Measurements from ENCODE around the gene CCNT2. TPM values are rescaled to one million over a fixed set of nuclear protein-coding genes. Genes with fewer than 3 reads are reported as not detected.

CCNT2 gene
- total RNA-seq (2021) (38.1 to 42.3 TPM (median 39.2 TPM) in 3 replicates), Bru-seq, nascent RNA (percentile 96 among the genes with signal in this experiment)
- long read RNA-seq, experiment 1, full-length matches to known transcripts, result 185 of 341 reads
- long read RNA-seq, experiment 1, partial matches to known transcripts, result 72 of 341 reads
- long read RNA-seq, experiment 1, other reads (novel, unspliced or antisense), result 84 of 341 reads
- long read RNA-seq, experiment 2, full-length matches to known transcripts, result 3 of 47 reads
- long read RNA-seq, experiment 2, partial matches to known transcripts, result 3 of 47 reads
- long read RNA-seq, experiment 2, other reads (novel, unspliced or antisense), result 41 of 47 reads
- long read RNA-seq, experiment 3, full-length matches to known transcripts, result 2 of 6 reads
- long read RNA-seq, experiment 3, partial matches to known transcripts, result 1 of 6 reads
- long read RNA-seq, experiment 3, other reads (novel, unspliced or antisense), result 3 of 6 reads

DNA sequence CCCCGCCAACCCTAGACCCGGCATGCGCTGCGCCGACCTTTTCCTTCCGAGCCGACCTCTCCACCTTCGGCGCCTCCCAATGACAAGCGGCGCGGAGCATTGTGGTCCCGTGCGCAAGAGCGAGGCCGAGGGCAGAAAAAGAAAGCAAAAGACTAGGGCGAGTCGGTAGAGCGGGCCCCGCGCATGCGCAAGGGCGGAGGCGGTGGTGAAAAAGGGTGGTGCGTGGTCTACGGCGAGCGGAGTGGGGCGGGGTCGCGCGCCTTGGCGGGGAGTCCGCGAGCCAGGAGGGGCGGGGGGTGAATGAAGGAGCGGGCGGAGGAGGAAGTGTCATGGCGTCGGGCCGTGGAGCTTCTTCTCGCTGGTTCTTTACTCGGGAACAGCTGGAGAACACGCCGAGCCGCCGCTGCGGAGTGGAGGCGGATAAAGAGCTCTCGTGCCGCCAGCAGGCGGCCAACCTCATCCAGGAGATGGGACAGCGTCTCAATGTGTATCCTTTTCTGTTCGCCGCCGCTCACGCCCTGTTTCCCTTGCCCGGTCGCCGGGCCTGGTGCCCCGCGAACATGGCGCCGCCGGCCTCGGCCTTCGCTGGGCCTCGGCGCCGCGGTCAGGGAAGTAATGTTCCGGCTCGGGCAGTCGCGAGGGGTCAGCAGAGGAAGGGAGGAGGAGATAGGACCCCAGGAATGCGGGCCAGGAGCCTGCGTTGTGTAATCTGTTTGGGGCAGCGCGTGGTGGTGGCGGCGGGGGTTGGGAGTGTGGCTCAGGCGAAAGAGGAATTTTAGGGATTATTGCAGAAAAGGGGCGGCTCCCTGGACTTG, at the start of gene CCNT2:
TSS of gene CCNT2 (plus strand) at position 297 of the 815 bp plus-strand sequence. CDS start at position 330, 33 bp downstream.
- H3K36me3 Mint-ChIP-seq, result peaks cover 16% of the 10 kb centered on the region
- POLR2A ChIA-PET, result interaction anchor here (0.5 to 1.0 kb wide), 2 partner anchors 58 to 212 kb away, joined by 3 read pairs; no protein-coding TSS in a partner anchor
- no peaks in the 10 kb centered on the region for H3K27me3 Mint-ChIP-seq (ENCODE audit: low read depth)
- H3K9me3 Mint-ChIP-seq, result peaks cover 11% of the 10 kb centered on the region
- H3K4me1 Mint-ChIP-seq, result peaks cover 32% of the 10 kb centered on the region
- H3K4me3 Mint-ChIP-seq, result peak within 1 kb of the TSS; percentile 99
- H3K27ac Mint-ChIP-seq, result peak within 1 kb of the TSS; percentile 100
- ATAC-seq, result peak; percentile 95
- CTCF ChIA-PET, result interaction anchor here (0.6 to 1.7 kb wide), 3 partner anchors 70 to 468 kb away, joined by 3 to 9 read pairs (median 4); no protein-coding TSS in a partner anchor
- peak; percentile 98 for DNase-seq (ENCODE audit: low spot score)
- TF ChIP-seq GTF2I (CRISPR knock-in tag; conservative IDR thresholded peaks at IDR 0.05), result no peak
- TF ChIP-seq, protein P1, sequence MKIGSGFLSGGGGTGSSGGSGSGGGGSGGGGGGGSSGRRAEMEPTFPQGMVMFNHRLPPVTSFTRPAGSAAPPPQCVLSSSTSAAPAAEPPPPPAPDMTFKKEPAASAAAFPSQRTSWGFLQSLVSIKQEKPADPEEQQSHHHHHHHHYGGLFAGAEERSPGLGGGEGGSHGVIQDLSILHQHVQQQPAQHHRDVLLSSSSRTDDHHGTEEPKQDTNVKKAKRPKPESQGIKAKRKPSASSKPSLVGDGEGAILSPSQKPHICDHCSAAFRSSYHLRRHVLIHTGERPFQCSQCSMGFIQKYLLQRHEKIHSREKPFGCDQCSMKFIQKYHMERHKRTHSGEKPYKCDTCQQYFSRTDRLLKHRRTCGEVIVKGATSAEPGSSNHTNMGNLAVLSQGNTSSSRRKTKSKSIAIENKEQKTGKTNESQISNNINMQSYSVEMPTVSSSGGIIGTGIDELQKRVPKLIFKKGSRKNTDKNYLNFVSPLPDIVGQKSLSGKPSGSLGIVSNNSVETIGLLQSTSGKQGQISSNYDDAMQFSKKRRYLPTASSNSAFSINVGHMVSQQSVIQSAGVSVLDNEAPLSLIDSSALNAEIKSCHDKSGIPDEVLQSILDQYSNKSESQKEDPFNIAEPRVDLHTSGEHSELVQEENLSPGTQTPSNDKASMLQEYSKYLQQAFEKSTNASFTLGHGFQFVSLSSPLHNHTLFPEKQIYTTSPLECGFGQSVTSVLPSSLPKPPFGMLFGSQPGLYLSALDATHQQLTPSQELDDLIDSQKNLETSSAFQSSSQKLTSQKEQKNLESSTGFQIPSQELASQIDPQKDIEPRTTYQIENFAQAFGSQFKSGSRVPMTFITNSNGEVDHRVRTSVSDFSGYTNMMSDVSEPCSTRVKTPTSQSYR (CRISPR knock-in tag; IDR thresholded peaks at IDR 0.05), result no peak
- no peak for TF ChIP-seq TCF7 (CRISPR knock-in tag; IDR thresholded peaks at IDR 0.05; ENCODE audit: low read depth)
- TF ChIP-seq ZBTB21 (CRISPR knock-in tag; IDR thresholded peaks at IDR 0.05; ENCODE audit: borderline replicate concordance), result no peak
- TF ChIP-seq, protein P2, sequence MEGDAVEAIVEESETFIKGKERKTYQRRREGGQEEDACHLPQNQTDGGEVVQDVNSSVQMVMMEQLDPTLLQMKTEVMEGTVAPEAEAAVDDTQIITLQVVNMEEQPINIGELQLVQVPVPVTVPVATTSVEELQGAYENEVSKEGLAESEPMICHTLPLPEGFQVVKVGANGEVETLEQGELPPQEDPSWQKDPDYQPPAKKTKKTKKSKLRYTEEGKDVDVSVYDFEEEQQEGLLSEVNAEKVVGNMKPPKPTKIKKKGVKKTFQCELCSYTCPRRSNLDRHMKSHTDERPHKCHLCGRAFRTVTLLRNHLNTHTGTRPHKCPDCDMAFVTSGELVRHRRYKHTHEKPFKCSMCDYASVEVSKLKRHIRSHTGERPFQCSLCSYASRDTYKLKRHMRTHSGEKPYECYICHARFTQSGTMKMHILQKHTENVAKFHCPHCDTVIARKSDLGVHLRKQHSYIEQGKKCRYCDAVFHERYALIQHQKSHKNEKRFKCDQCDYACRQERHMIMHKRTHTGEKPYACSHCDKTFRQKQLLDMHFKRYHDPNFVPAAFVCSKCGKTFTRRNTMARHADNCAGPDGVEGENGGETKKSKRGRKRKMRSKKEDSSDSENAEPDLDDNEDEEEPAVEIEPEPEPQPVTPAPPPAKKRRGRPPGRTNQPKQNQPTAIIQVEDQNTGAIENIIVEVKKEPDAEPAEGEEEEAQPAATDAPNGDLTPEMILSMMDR (IDR thresholded peaks at IDR 0.05), result no peak
- TF ChIP-seq, protein P3, sequence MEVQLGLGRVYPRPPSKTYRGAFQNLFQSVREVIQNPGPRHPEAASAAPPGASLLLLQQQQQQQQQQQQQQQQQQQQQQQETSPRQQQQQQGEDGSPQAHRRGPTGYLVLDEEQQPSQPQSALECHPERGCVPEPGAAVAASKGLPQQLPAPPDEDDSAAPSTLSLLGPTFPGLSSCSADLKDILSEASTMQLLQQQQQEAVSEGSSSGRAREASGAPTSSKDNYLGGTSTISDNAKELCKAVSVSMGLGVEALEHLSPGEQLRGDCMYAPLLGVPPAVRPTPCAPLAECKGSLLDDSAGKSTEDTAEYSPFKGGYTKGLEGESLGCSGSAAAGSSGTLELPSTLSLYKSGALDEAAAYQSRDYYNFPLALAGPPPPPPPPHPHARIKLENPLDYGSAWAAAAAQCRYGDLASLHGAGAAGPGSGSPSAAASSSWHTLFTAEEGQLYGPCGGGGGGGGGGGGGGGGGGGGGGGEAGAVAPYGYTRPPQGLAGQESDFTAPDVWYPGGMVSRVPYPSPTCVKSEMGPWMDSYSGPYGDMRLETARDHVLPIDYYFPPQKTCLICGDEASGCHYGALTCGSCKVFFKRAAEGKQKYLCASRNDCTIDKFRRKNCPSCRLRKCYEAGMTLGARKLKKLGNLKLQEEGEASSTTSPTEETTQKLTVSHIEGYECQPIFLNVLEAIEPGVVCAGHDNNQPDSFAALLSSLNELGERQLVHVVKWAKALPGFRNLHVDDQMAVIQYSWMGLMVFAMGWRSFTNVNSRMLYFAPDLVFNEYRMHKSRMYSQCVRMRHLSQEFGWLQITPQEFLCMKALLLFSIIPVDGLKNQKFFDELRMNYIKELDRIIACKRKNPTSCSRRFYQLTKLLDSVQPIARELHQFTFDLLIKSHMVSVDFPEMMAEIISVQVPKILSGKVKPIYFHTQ (CRISPR knock-in tag; IDR thresholded peaks at IDR 0.05), result 0 out of 2 replicates have a peak, but pooled peaks have one; percentile 39
- TF ChIP-seq, protein P4, sequence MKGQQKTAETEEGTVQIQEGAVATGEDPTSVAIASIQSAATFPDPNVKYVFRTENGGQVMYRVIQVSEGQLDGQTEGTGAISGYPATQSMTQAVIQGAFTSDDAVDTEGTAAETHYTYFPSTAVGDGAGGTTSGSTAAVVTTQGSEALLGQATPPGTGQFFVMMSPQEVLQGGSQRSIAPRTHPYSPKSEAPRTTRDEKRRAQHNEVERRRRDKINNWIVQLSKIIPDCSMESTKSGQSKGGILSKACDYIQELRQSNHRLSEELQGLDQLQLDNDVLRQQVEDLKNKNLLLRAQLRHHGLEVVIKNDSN (CRISPR knock-in tag; IDR thresholded peaks at IDR 0.05), result no peak
- TF ChIP-seq ZNF138 (CRISPR knock-in tag; conservative IDR thresholded peaks at IDR 0.05), result 0 out of 2 replicates have a peak, but pooled peaks have one; percentile 24
- TF ChIP-seq CBFB (CRISPR knock-in tag; IDR thresholded peaks at IDR 0.05; ENCODE audit: low read depth), result no peak
- no peak for TF ChIP-seq OVOL2 (CRISPR knock-in tag; IDR thresholded peaks at IDR 0.05; ENCODE audit: borderline replicate concordance)
- no peak for TF ChIP-seq ETV6 (CRISPR knock-in tag; IDR thresholded peaks at IDR 0.05)
- 0 out of 2 replicates have a peak, but pooled peaks have one; percentile 32 for TF ChIP-seq IRF2 (CRISPR knock-in tag; IDR thresholded peaks at IDR 0.05; ENCODE audit: borderline replicate concordance, low read depth)
- TF ChIP-seq RORB (CRISPR knock-in tag; IDR thresholded peaks at IDR 0.05), result no peak
- TF ChIP-seq ZNF263 (CRISPR knock-in tag; IDR thresholded peaks at IDR 0.05; ENCODE audit: low read depth), result no peak
- no peak for TF ChIP-seq KAT7 (CRISPR knock-in tag; IDR thresholded peaks at IDR 0.05; ENCODE audit: borderline replicate concordance)
- TF ChIP-seq EMX1 (CRISPR knock-in tag; IDR thresholded peaks at IDR 0.05), result no peak
- TF ChIP-seq NFYB (CRISPR knock-in tag; conservative IDR thresholded peaks at IDR 0.05; ENCODE audit: low read depth), result no peak
- TF ChIP-seq ZNF121 (CRISPR knock-in tag; IDR thresholded peaks at IDR 0.05), result no peak
- TF ChIP-seq ATF1 (CRISPR knock-in tag; IDR thresholded peaks at IDR 0.05), result no peak
- peak; percentile 72; the same call in 1 of the 2 replicates for TF ChIP-seq TEAD1 (CRISPR knock-in tag; IDR thresholded peaks at IDR 0.05)
- TF ChIP-seq, protein P5, sequence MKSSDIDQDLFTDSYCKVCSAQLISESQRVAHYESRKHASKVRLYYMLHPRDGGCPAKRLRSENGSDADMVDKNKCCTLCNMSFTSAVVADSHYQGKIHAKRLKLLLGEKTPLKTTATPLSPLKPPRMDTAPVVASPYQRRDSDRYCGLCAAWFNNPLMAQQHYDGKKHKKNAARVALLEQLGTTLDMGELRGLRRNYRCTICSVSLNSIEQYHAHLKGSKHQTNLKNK (CRISPR knock-in tag; IDR thresholded peaks at IDR 0.05), result no peak
- TF ChIP-seq, protein P6, sequence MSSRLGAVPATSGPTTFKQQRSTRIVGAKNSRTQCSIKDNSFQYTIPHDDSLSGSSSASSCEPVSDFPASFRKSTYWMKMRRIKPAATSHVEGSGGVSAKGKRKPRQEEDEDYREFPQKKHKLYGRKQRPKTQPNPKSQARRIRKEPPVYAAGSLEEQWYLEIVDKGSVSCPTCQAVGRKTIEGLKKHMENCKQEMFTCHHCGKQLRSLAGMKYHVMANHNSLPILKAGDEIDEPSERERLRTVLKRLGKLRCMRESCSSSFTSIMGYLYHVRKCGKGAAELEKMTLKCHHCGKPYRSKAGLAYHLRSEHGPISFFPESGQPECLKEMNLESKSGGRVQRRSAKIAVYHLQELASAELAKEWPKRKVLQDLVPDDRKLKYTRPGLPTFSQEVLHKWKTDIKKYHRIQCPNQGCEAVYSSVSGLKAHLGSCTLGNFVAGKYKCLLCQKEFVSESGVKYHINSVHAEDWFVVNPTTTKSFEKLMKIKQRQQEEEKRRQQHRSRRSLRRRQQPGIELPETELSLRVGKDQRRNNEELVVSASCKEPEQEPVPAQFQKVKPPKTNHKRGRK (CRISPR knock-in tag; IDR thresholded peaks at IDR 0.05; ENCODE audit: borderline replicate concordance), result no peak
- TF ChIP-seq, protein P7, sequence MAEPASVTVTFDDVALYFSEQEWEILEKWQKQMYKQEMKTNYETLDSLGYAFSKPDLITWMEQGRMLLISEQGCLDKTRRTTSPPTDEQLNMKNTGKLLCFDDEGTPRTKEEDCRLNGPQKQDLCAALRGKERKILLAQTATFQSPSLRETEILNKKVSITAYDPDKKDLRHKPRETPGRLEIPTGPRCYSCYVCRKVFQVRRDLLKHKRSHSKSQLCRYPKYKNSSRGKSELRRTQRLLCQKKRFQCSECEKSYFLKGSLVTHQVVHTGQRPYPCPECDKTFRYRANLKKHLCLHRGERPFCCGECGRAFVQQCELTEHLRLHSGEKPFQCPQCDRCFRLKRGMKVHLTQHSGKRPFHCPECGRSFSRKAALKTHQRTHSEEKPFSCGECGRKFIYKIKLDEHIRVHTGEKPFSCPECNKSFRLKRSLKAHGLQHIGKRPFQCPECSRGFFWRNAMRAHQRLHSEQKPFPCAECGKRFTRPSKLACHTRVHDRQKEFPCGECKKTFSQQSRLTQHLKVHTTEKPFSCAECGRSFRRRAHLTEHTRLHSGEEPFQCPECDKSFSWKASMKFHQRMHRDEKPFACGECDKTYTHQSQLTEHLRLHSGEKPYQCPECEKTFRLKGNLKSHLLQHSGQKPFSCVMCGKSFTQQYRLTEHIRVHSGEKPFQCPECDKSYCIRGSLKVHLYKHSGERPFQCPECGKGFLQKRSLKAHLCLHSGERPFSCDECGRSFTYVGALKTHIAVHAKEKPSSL (CRISPR knock-in tag; conservative IDR thresholded peaks at IDR 0.05), result no peak
